ENCODE data around the gene CIAPIN1. TPM values are rescaled to one million over a fixed set of nuclear protein-coding genes. Genes with fewer than 3 reads are reported as not detected.

Gene CIAPIN1
- total RNA-seq, 1 experiment from 2014 or later, result 68.5 TPM

DNA sequence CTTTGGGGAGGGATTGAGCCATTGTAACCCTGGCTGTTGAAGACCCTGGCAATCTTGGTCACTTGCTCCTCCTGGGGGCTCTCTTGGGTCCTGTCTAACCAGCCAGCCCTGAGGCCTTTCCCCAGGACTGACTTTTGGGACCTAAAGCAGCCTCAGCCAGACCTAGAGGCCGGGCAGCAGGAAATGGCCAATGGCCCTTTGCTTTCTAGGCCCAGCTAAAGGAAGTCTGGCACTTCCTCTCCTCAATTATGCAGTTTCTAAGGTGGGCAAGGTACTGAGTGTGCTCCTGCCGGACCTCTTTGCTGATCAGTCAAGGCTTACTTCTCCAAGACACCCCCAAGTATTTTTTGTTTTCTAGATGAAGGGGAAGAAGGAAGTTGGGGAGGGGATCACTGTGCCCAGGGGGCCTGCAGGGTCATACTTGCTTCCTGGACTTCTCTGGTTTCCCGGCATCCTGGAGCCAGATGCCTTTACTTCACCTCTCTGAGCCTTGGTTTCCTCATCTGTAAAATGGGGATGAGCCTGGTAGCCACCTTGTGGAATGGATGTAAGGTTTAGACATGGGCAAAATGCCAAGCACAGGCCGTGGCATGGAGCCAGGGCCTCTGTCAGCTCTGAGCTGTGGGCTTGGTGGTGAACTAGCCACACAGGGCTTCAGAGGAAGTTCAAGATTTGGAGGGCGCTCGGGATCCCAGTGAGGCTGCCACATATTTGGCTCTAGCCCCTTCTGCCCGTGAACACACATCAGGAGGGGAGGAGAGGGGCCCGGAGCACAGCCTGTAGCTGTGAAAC lies 66.3 kb downstream of the CIAPIN1 start:
- intact Hi-C loops (cut with micrococcal nuclease), result no loop called here
- H3K4me2 ChIP-seq (ENCODE audit: low read length), result no peak overlapping the region
- POLR2A ChIA-PET, result no interaction called here
- no peak overlapping the region for H3K9ac ChIP-seq (ENCODE audit: low read length)
- RAD21 ChIA-PET (ENCODE audit: low non-redundant PET in 1 of 2, low total read pairs in 2 of 2, uncharacterized antibody in 2 of 2, unreplicated experiment in 2 of 2), result no interaction called here
- H3K79me2 ChIP-seq (ENCODE audit: insufficient read depth, low read length), result no peaks in the 10 kb centered on the region
- H3K36me3 ChIP-seq (ENCODE audit: control insufficient read depth in 1 of 2, insufficient read depth in 2 of 2, low read length in 2 of 2), result no peaks in the 10 kb centered on the region
- CTCF ChIA-PET, result no interaction called here
- H3K27me3 ChIP-seq (ENCODE audit: insufficient read depth, low read length), result no peaks in the 10 kb centered on the region
- no peaks in the 10 kb centered on the region for H3K9me2 ChIP-seq (ENCODE audit: insufficient read depth)
- ATAC-seq, result no peak
- H2AFZ ChIP-seq (ENCODE audit: low read depth, low read length, poor library complexity, severe bottlenecking), result no peak overlapping the region
- H3K4me3 ChIP-seq (replicated peaks in 1 of 2; ENCODE audit: low read depth in 1 of 2, low read length in 2 of 2), result no peak overlapping the region
- H3K9me3 ChIP-seq (ENCODE audit: control insufficient read depth in 1 of 2, insufficient read depth in 1 of 2, low read depth in 1 of 2, low read length in 2 of 2), result no peaks in the 10 kb centered on the region
- TF ChIP-seq YY1 (IDR thresholded peaks at IDR 0.05; ENCODE audit: extremely low read depth, insufficient replicate concordance, low read depth, low read length) (no peak), RAD21 (IDR thresholded peaks at IDR 0.05; ENCODE audit: low read depth) (no peak), POLR2AphosphoS5 (IDR thresholded peaks at IDR 0.05; ENCODE audit: low read depth, low read length) (no peak)
- TF ChIP-seq, protein P1, sequence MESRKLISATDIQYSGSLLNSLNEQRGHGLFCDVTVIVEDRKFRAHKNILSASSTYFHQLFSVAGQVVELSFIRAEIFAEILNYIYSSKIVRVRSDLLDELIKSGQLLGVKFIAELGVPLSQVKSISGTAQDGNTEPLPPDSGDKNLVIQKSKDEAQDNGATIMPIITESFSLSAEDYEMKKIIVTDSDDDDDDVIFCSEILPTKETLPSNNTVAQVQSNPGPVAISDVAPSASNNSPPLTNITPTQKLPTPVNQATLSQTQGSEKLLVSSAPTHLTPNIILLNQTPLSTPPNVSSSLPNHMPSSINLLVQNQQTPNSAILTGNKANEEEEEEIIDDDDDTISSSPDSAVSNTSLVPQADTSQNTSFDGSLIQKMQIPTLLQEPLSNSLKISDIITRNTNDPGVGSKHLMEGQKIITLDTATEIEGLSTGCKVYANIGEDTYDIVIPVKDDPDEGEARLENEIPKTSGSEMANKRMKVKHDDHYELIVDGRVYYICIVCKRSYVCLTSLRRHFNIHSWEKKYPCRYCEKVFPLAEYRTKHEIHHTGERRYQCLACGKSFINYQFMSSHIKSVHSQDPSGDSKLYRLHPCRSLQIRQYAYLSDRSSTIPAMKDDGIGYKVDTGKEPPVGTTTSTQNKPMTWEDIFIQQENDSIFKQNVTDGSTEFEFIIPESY (IDR thresholded peaks at IDR 0.05; ENCODE audit: extremely low read depth, insufficient replicate concordance, low read length), result no peak
- no peak for DNase-seq (ENCODE audit: low read depth, low spot score)
- H3K27ac ChIP-seq (ENCODE audit: low read depth, low read length), result no peak overlapping the region
- H4K20me1 ChIP-seq (ENCODE audit: insufficient read depth), result no peaks in the 10 kb centered on the region
- peaks cover 2 to 35% of the 10 kb centered on the region in 2 experiments; a peak in 3 of 4 replicates for H3K4me1 ChIP-seq (ENCODE audit: control insufficient read depth in 1 of 2, insufficient read depth in 2 of 2, low read length in 2 of 2)
- BruUV-seq (replicated peaks), result no TSS peak

GRCh38 chr16:57379579-57379978 lies 67.6 kb downstream of the CIAPIN1 start:
- ChIA-PET CTCF (no interaction called here), RAD21 (ENCODE audit: low non-redundant PET in 1 of 2, low total read pairs in 2 of 2, uncharacterized antibody in 2 of 2, unreplicated experiment in 2 of 2) (no interaction called here), POLR2A (no interaction called here)
- H3K27me3 ChIP-seq (ENCODE audit: insufficient read depth, low read length), result no peaks in the 10 kb centered on the region
- no peak overlapping the region for H3K4me2 ChIP-seq (ENCODE audit: low read length)
- ATAC-seq, result no peak
- H3K9ac ChIP-seq (ENCODE audit: low read length), result no peak overlapping the region
- H3K4me3 ChIP-seq (replicated peaks in 1 of 2; ENCODE audit: low read depth in 1 of 2, low read length in 2 of 2), result no peak overlapping the region
- no peak for DNase-seq (ENCODE audit: low read depth, low spot score)
- intact Hi-C loops (cut with micrococcal nuclease), result no loop called here
- no peaks in the 10 kb centered on the region for H3K9me3 ChIP-seq (ENCODE audit: control insufficient read depth in 1 of 2, insufficient read depth in 1 of 2, low read depth in 1 of 2, low read length in 2 of 2)
- no peaks in the 10 kb centered on the region for H3K79me2 ChIP-seq (ENCODE audit: insufficient read depth, low read length)
- no peaks in the 10 kb centered on the region for H4K20me1 ChIP-seq (ENCODE audit: insufficient read depth)
- no peaks in the 10 kb centered on the region for H3K36me3 ChIP-seq (ENCODE audit: control insufficient read depth in 1 of 2, insufficient read depth in 2 of 2, low read length in 2 of 2)
- no peak overlapping the region for H3K27ac ChIP-seq (ENCODE audit: low read depth, low read length)
- peaks cover 2 to 33% of the 10 kb centered on the region in 2 experiments; a peak in 3 of 4 replicates for H3K4me1 ChIP-seq (ENCODE audit: control insufficient read depth in 1 of 2, insufficient read depth in 2 of 2, low read length in 2 of 2)
- no TSS peak for BruUV-seq (replicated peaks)
- no peak overlapping the region for H2AFZ ChIP-seq (ENCODE audit: low read depth, low read length, poor library complexity, severe bottlenecking)
- no peaks in the 10 kb centered on the region for H3K9me2 ChIP-seq (ENCODE audit: insufficient read depth)
- TF ChIP-seq CBX3 (IDR thresholded peaks at IDR 0.05; ENCODE audit: low read depth) (no peak), POLR2A (IDR thresholded peaks at IDR 0.05; ENCODE audit: borderline replicate concordance, extremely low read depth, insufficient read depth, insufficient read length) (no peak), CEBPB (IDR thresholded peaks at IDR 0.05; ENCODE audit: low read depth) (no peak), EGR1 (IDR thresholded peaks at IDR 0.05; ENCODE audit: low read depth) (no peak), SIN3A (IDR thresholded peaks at IDR 0.05; ENCODE audit: low read depth) (no peak), ELF1 (IDR thresholded peaks at IDR 0.05; ENCODE audit: borderline replicate concordance, low read depth) (no peak), CTCF (IDR thresholded peaks at IDR 0.05 in 2 of 3, conservative IDR thresholded peaks at IDR 0.05 in 1 of 3; ENCODE audit: borderline replicate concordance in 1 of 3, insufficient read depth in 1 of 3, low read depth in 2 of 3, low read length in 2 of 3) (no peak)
- TF ChIP-seq, protein P2, sequence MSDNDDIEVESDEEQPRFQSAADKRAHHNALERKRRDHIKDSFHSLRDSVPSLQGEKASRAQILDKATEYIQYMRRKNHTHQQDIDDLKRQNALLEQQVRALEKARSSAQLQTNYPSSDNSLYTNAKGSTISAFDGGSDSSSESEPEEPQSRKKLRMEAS (IDR thresholded peaks at IDR 0.05), result no peak
